HG03095 (cell line): ENCODE data around the gene IER3.
"Not testable (repeated sequence)": the region's sequence is repeated elsewhere in the genome, so short reads cannot be mapped to it uniquely, and the experiment has no call there.

Source experiments
- ATAC-seq: cut with Tn5 transposase; IDR thresholded peaks from one replicate; pipeline ENCODE4 v1.9.1; 2021; ENCODE audit warnings: moderate library complexity; ENCODE audit not compliant: unreplicated experiment

IER3 gene

DNA sequence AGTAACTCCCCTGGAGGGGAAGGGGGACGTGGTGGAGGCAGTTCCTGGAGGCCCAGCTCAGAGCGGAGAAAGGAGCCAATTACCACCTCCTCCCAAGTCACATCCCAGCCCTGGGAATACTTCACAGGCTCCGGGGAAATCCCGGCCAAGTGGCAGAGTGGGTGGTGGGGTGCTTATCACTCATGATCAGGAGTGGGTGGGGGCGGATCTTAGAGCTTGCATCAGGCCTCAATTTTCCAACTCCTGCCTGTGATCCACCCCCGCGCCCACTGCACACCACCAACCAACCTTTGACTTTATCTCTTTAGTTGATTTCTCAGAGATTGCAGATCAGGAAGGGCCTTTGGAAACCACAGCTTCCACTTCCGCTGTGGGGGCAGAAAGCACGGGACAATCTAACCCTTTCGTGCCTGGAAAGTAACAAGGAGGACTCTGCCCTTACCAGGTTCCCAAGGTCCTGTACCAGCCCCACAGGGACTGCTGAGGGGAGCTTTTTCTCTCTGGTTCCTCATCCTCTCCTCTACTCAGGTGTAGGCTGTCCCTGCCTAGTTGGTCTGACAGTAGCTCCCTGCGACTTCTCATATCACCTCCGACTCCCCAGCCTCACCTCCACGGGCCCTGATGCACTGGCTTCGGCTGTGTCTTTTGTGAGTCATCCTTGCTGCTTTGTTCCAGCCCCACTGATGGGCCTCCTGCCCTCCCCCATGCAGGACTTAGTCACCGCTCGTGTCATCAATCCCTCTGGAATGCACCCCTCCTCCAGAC, 24.9 kb upstream of the IER3 start:
- ATAC-seq = no peak

DNA sequence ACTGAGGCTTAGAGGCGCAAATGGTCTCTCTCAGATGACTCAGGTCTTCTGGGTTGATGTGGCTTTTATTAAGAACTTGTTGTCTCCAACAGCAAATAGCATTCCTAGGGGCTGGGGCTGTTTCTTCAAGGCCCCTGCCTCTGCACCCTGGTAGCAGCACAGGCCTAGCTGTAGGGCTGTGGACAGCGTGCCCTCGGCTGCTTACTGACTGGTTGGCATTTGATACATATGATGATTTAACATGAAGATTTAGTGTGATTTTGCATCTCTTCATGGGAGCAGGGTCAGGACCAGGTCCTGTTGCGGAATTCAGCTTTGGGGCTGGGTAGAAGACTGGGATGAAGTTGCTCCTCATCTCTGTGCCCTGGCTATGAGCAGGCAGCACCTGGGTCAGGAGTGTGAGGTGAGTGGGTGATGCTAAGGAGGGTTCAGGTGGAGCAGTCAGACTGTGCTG, 24.3 kb upstream of the IER3 start:
- ATAC-seq = no peak

DNA sequence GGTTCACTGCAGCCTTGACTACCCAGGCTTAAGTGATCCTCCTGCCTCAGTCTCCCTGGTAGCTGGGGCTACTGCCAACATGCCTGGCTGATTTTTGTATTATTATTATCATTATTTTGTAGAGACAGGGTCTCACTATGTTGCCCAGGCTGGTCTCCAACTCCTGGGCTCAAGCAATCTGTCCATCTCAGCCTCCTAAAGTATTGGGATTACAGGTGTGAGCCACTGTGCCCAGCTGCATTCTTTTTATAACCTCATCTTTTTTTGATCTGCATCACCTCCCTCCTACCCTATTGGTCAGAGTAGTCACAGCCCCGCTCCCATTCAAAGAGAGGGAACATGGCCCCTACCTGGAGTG, 23.6 kb upstream of the IER3 start:
- ATAC-seq = no peak

DNA sequence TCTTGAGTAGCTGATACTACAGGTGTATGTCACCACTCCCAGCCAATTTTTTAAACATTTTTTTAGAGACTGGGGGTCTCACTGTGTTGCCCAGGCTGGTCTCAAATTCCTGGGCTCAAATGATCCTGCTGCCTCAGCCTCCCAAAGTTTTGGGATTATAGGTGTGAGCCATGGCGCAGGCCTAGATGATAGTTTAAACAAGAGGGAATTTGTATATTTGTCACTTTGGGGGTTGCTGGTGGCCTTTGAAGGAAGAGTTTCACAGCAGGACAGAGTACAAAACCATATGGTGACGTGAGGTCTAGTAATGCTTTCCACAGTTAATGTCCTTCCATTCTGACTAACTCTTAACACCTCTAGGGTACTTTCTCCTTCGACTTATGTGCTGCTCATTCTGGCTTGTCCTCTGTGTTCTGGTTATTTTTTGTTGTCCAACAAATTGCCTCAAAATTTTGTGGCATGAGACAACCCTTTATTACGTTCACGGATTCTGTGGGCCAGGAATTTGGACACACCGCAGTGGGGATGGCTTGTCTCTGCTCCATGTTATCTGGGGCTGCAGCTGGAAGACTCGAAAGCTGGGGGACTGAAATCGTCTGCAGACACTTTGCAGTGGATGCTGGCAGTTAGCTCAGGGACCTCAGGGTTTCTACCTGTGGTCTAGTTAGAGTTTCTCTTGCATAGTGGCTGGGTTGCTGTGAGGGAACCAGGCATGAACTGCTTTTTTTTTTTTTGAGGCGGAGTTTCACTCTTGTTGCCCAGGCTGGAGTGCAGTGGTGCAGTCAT, 23.0 kb upstream of the IER3 start:
- ATAC-seq = peak; percentile 57

DNA sequence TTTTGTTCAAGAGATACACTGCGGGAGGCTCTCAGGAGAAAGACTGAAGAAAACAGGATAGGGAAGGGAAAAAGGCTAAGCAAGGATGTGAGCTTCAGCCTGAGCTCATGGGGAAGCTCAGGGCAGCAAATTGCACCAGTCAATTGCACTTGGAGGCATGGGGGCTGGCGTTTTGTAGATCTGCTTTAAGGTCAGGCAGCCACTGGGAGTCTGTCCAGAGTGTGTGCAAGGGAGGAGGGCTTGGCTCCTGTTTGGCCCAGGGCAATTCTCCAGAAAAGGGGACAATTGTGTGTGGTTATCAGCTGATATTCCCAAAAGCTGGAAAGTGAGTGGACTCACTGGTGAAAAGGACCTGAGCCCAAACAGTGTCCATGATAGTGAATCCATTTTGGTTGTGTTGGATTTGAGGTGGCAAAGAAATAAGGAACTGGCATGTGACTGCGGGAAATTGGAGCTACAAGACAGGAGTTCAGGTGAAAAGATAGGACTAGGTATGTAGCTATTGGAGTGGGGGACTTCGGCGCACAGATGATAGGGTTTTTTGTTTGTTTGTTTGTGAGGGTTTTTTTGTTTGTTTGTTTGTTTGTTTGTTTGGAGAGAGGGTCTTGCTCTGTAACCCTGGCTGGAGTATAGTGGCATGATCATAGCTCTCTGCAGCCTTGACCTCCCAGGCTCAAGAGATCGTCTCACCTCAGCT, 22.3 kb upstream of the IER3 start:
- ATAC-seq = no peak

DNA sequence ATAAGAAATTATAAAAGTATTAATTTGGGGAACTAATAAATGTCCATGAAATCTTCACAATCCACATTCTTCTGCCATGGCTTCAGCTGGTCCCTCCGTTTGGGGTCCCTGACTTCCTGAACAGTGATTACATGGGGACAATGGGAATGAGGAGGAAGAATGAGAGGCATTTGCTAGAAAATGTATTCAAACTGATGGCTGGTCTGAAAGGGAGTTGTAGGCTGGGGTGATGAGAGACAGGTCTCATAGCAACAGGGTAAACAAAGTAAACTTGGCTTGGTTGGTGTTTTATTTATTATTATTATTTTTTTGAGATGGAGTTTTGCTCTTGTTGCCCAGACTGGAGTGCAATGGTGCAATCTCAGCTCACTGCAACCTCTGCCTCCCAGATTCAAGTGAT, 21.1 kb upstream of the IER3 start:
- ATAC-seq = not testable (repeated sequence)

DNA sequence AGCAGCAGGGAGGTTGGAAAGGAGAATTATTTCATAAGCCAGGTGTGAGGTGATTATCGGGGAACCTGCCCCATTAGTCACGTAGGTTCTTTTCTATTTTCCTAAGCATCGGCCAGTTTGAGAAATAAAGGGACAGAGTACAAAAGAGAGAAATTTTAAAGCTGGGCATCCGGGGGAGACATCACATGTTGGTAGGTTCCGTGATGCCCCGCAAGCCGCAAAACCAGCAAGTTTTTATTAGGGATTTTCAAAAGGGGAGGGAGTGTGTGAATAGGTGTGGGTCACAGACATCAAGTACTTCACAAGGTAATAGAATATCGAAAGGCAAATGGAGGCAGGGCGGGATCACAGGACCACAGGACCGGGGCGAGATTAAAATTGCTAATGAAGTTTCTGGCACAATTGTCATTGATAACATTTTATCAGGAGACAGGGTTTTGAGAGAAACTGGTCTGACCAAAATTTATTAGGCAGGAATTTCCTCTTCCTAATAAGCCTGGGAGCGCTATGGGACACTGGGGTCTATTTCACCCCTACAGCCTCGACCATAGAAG, 20.2 kb upstream of the IER3 start:
- not testable (repeated sequence) for ATAC-seq

DNA sequence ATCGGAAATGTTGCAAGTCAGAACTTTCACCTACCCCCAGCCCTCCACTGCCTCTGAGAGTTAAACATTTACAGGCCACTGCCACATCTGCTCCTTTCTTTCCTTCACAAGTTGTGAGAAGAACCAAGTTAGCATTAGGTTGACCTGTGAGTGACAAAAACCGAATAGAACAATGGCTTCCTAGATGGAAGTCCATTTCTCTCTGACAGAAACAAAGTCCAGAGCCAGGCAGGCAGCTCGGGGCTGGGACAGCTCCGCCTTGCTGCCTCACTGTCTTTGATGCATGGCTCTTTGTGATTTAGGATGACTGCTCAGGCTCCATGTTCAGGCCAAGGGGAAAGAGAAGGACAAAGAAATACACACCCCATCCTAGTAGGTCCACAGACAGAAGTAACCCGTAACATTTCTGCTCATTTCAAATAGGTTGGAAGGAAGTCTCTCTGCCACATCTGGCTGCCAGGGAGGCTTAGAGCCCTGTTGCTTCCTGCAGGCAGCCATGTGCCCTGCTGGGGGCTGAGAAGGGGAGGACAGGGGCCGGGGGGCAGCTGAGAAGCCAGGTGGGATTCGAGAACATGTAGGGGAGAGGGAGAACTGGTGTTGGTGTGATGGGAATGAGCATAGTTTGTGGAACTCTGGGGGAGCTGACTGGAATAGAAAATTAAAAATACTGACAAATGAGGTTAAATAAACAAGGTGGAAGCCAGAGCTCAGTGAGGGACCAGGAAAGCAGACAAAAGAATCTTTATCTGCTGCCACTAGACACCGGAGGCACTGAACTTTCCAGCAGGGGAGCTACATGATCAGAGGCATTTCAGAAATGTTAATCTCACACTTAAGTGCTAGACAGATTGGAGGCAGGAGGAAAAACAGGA, 19.5 kb upstream of the IER3 start:
- no peak for ATAC-seq

DNA sequence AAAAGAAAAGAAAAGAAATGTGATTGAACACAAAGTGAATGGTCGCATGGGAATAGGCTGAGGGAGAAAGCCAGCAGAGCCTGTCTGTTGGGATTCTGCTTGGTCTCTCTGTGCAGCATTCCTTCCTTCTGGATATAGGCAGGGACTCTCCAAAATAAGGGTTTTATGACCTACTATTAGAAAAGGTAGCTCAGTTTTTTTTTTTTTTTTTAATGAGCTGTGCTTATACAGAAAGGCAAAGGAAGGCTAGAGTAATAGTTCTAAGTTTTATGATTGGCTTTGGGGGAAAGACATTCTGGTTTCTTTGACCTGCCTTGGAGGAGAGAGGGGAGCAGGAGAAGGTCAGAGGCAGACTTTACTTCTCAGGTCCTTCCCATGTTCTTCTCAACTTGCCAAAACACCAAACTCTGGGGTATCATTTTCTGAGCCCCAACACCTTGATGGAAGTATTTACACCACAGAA, 18.8 kb upstream of the IER3 start:
- no peak for ATAC-seq

DNA sequence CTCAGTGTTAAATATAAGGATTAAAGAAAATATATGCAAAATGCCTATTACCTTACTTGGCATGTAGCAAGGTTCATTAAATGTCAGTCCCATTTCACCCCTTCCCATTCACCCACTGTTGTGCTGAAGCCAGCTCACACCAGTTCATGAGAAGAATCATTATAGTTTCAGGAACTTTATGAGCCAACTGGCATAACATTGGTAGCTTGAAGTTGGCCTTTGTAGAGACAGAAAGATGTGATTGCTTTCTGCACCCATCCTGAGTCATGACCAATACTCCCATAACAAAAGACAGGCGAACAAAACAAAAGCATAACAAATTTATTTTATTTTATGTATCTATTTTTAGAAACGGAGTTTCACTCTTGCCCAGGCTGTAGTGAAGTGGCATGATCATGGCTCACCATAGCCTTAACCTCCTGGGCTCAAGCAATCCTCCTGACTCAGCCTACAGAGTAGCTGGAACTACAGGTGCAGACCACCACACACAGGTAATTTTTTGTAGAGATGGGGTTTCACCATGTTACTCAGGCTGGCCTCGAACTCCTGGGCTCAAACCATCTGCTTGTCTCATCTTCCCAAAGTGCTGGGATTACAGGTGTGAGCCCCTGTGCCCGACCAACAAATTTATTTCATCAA, 17.6 kb upstream of the IER3 start:
- ATAC-seq = no peak

DNA sequence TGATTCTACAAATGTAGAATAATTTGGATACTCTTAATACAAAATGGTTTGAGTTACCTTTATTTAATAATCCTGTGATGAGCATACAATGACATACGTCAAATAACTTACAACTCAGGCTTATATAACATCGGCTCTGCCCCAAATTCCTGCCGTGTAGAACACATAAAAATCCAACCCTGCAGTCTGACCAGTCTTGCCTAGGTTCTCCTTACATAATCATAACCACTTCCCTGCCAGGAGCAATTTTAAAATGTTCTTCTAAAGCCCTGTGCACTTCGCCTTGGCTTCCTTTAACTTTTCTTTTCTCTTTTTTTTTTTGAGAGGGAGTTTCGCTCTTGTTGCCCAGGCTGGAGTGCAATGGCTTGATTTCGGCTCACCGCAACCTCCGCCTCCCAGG, 16.2 kb upstream of the IER3 start:
- ATAC-seq = no peak

DNA sequence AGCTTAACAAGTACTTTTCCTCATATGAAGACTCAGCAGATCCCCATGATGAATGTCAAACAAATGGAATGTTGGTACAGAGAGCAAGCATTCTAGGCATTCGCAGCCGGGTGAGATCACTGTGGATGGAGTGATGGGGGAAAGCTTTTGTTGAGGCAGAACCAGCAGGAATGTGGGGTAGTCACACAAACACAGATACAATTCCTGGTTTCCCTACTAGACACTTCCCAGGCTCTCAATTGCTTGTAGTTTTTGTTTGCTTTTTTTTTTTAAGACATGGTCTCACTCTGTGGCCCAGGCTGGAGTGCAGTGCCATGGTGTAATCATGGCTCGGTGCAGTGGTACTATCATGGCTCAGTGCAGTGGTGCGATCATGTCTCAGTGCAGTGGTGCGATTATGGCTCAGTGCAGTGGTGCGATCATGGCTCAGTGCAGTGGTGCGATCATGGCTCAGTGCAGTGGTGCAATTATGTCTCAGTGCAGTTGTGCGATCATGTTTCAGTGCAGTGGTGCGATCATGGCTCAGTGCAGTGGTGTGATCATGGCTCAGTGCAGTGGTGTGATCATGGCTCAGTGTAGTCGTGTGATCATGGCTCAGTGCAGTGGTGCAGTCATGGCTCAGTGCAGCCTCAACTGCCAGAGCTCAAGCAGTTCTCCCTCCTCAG, 15.4 kb upstream of the IER3 start:
- no peak for ATAC-seq

DNA sequence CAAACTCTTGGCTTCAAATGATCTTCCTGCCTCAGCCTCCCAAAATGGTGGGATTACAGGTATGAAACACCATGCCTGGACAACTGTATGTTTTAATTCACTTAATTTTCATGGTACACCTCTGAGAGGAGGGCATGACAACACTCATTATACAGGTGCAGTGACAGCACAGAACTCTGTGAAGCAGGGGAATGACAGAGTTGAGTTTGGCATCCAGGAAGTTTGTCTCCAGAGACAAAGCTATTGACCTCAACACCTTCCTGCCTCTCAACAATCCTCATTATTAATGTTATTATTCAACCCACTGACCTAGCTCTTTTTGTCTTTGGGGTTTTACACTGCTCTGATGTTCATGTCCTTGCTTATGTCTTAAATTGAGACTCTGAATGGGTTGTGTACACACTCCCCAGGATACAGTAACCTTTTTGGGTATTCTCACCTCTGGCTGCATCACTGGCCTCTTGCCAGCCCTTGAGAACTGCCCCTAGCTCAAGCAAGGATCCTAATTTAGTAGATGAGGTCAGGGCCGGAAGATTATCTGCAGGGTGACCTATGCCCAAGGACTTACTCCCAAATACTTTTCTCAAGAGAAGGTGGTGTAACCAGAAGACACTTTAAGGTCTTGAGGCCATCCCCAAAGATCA, 13.0 kb upstream of the IER3 start:
- no peak for ATAC-seq

DNA sequence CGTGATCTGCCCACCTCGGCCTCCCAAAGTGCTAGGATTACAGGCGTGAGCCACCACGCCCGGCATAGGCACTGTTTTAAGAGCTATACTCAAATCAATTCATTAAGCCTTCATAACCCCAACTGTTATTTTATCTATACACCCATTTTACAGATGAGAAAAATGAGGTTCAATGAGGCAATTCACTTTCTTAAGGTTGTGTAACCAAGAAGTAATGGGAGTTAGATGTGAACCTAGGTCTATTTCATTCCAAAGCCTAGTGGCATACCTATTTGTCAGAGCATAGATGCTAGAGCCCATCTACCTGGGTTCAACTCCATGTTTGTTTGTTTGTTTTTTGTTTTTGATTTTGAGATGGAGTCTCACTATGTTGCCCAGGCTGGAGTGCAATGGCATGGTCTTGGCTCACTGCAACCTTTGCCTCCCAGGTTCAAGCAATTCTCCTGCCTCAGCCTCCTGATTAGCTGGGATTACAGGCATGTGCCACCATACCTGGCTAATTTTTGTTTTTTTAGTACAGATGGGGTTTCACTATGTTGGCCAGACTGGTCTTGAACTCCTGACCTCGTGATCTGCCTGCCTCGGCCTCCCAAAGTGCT, 12.2 kb upstream of the IER3 start:
- ATAC-seq = not testable (repeated sequence)

DNA sequence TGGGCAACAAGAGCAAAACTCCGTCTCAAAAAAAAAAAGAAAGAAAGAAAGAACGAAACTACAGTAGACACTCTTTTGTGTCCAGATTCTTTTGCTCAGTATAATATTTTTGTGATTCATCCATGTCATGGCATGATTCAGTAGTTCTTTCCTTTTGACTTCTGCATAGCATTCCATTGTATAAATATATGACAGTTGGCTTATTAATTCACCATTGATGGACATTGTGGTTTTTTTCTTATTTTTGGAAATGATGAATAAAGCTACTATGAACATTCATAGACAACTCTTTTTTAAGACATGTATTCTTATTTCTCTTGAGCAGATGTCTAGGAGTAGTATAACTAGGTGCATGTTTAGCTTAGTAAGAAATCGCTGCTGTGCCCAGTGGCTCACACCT, 10.3 kb upstream of the IER3 start:
- ATAC-seq = no peak

DNA sequence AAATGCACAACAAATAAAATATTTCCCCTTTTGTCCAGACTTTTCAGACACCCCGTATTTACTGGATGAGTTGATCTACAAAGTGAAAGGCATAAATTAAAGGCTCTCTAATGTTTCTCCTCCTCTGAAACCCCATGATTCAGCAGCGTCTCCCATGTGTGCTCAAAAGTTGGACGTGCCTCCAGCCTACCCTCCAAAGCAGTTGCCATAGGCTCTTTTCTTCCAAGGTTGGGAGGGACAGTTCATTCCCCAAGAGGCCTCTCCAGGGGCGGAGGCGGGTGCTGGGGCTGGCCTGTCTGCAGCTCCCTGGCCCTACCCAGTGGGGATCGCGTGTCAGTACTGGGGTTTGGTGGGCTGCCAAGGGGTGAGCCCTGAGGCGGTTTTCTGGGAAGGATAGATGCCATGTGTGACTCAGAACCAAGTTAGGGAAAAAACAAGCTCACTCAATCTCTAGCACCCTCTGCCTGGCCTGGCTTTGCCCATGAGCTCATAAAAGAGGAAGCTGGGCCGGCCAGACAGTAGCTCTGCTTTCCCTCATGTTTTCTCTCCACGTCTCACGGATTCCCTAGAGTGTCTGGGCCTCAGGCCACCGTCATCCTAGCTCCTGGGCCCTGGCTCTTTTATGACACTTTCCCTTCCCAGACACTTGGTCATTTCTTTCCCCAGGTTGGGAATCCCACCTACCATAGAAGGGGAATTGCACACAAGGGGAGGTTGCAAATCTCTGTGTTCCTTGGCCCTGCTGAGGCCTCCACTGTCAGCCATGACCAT, 8.0 kb upstream of the IER3 start:
- no peak for ATAC-seq

DNA sequence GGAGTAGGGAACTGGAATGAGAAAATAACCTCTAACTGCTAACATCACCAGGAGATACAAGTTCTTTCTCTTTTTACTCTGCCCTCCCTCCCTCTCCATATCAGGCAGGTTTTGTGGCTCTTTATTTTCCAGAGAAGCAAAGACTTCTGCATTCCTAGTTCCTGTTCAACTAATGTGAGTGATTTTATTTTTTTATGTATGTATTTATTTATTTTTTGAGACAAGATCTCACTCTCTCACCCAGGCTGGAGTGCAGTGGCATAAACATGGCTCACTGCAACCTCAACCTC, 6.0 kb upstream of the IER3 start:
- ATAC-seq = no peak
